ENCODE results near the gene ANKZF1.

- TF ChIP-seq CTCF (IDR thresholded peaks at IDR 0.05; ENCODE audit: low read length): no peak
- no peak for TF ChIP-seq EZH2 (IDR thresholded peaks at IDR 0.05; ENCODE audit: borderline replicate concordance, low read length)
Measured at GRCh38 chr2:219245148-219245898, 15.7 kb downstream of the ANKZF1 start, which contains the start of the genes GLB1L and STK16.
